CD4-positive, alpha-beta T cell (primary cell): Measurements from ENCODE around the gene ZNF846. TPM values are rescaled to one million over a fixed set of nuclear protein-coding genes. Genes with fewer than 3 reads are reported as not detected.
"Not testable (repeated sequence)": the region's sequence is repeated elsewhere in the genome, so short reads cannot be mapped to it uniquely, and the experiment has no call there.

ENCODE experiments used
- ATAC-seq: fragments of 200-7000 bp; cut with Tn5 transposase; one replicate; pipeline ENCODE4 v1.10.0; 2022; ENCODE audit warnings: mild to moderate bottlenecking; ENCODE audit not compliant: poor library complexity
- CTCF ChIA-PET: fragments of 350-600 bp; sonication (Branson Sonifier 250); formaldehyde crosslinking; loops from one replicate; lab custom pipeline; 2021; ENCODE audit warnings: antibody characterized with exemption, inconsistent platforms; lab: Charles Lee
- POLR2A ChIA-PET: fragments of 350-600 bp; sonication (Branson Sonifier 250); formaldehyde crosslinking; loops from one replicate; lab custom pipeline; 2021; ENCODE audit warnings: antibody characterized with exemption, inconsistent platforms; lab: Charles Lee
- DNase-seq, 14 experiments: peaks; one replicate each; pipeline ENCODE4 v3.0.0-alpha.2; 2013 to 2020; ENCODE audit warnings: mixed read lengths in 2 of 14
- H3K27ac ChIP-seq, 2 donors: one replicate each; pipeline versions ENCODE4 v1.5.1 to v1.7.0; 2013; ENCODE audit warnings: low read length in 2 of 2, low read depth in 1 of 2, mild to moderate bottlenecking in 1 of 2
- H3K27me3 ChIP-seq, 2 experiments: 1 replicate in 1 of 2; 2 replicates in 1 of 2; pipeline versions ENCODE4 v1.6.1 to v1.7.0; 2013; ENCODE audit warnings: low read length in 2 of 2, control low read depth in 1 of 2, mild to moderate bottlenecking in 1 of 2, moderate library complexity in 1 of 2; ENCODE audit not compliant: insufficient read depth in 2 of 2, control insufficient read depth in 1 of 2
- H3K36me3 ChIP-seq: one replicate; pipeline ENCODE4 v1.6.1; 2013; ENCODE audit warnings: low read length, control low read depth; ENCODE audit not compliant: insufficient read depth
- H3K4me1 ChIP-seq: one replicate; pipeline ENCODE4 v1.6.1; 2013; ENCODE audit warnings: low read length, control low read depth; ENCODE audit not compliant: insufficient read depth
- H3K4me3 ChIP-seq: one replicate; pipeline ENCODE4 v1.5.1; 2013; ENCODE audit warnings: mild to moderate bottlenecking, low read length, moderate library complexity
- H3K9me3 ChIP-seq, 2 experiments: 1 replicate in 1 of 2; 2 replicates in 1 of 2; pipeline versions ENCODE4 v1.6.1 to v1.7.0; 2013; ENCODE audit warnings: low read length in 2 of 2, mild to moderate bottlenecking in 2 of 2, control low read depth in 1 of 2, moderate library complexity in 1 of 2; ENCODE audit not compliant: control insufficient read depth in 1 of 2, insufficient read depth in 1 of 2
- H3K27ac Mint-ChIP-seq: one replicate; pipeline ENCODE4 v1.8.0; 2020; ENCODE audit warnings: mixed read lengths
- H3K27me3 Mint-ChIP-seq: one replicate; pipeline ENCODE4 v1.8.0; 2021; ENCODE audit warnings: mixed read lengths
- H3K36me3 Mint-ChIP-seq: one replicate; pipeline ENCODE4 v1.8.0; 2021; ENCODE audit warnings: low read depth, mixed read lengths
- H3K4me1 Mint-ChIP-seq: one replicate; pipeline ENCODE4 v1.8.0; 2021; ENCODE audit warnings: low read depth, mixed read lengths
- H3K4me3 Mint-ChIP-seq: one replicate; pipeline ENCODE4 v1.8.0; 2020; ENCODE audit warnings: mild to moderate bottlenecking, mixed read lengths
- H3K9me3 Mint-ChIP-seq: one replicate; pipeline ENCODE4 v1.8.0; 2020; ENCODE audit warnings: mixed read lengths
- CTCF ChIP-seq: fragments of 200-600 bp; IDR thresholded peaks from one replicate; pipeline ENCODE4 v1.8.0; 2022; ENCODE audit warnings: antibody characterized with exemption, mild to moderate bottlenecking
- intact Hi-C, 2 experiments: fragments of 100-400 bp; cut with DNase I in 1 of 2; cut with micrococcal nuclease in 1 of 2; formaldehyde crosslinking; loops; one replicate each; pipeline versions ENCODE4 v1.15.1 to v1.9.0; 2023 to 2025; cut with DNase I, micrococcal nuclease
- total RNA-seq, 174 experiments: library from RNA in 2 of 174; stranded (reverse) in 2 of 174; gene quantifications; one replicate each; pipeline ENCODE4 v1.2.3 and lab custom pipeline; 2021 to 2026

Gene ZNF846
- total RNA-seq, 2 experiments from 2014 or later: 7.9 to 8.5 TPM

DNA sequence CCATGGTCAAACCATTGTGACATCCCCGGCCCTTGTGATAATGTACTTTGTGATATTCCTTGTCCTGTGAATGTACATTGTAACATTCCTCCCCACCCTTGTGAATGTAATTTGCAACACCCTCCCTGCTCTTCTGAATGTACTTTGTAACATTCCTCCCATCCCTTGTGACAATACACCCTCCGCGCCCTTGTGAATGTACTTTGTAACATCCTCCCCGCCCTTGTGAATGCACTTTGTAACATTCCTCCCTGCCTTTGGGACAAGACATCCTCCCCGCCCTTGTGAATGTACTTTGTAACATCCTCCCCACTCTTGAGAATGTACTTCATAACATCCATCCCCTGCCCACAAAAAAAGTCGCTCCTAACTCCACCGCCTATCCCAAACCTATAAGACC is 17.1 kb downstream of the ZNF846 start:
- Mint-ChIP-seq H3K36me3 (peaks cover 30% of the 10 kb centered on the region), H3K4me3 (no peak overlapping the region), H3K27me3 (no peaks in the 10 kb centered on the region), H3K4me1 (no peaks in the 10 kb centered on the region), H3K27ac (no peak overlapping the region), H3K9me3 (peaks cover 18% of the 10 kb centered on the region)
- DNase-seq (no peak), ATAC-seq (no peak)
- intact Hi-C loops: no loop called here
- Histone ChIP-seq H3K4me1 (no peaks in the 10 kb centered on the region), H3K4me3 (no peak overlapping the region), H3K27me3 (no peaks in the 10 kb centered on the region), H3K36me3 (no peaks in the 10 kb centered on the region), H3K27ac (no peak overlapping the region), H3K9me3 (peaks cover 28 to 33% of the 10 kb centered on the region in 2 experiments)
- TF ChIP-seq CTCF: no peak
- POLR2A ChIA-PET: no interaction called here
- CTCF ChIA-PET: no interaction called here

DNA sequence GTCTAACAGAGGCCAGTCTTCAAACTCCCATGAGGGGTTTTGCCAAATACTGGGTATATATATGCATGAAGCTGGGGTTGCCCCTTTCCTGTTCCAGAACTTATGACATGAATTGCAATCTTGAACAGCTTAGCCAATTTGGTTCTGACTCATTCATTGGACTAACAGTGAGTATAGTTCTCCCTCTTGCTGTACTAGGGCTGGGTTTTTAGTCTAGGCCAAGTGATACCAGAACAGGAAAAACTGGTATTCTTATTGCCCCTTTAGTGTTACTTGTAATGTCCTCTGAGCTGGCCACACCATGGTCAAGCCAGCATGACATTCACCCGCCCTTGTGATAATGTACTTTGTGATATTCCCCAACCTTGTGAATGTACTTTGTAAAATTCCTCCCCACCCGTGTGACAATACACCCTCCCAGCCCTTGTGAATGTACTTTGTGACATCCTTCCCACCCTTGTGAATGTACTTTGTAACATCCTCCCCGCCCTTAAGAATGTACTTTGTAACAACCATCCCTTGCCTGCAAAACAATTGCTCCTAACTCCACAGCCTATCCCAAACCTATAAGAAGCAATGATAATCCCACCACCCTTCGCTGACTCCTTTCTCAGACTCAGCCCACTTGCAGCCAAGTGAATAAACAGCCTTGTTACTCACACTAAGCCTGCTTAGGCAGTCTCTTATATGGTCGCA is 26.9 kb downstream of the ZNF846 start:
- TF ChIP-seq CTCF: no peak
- intact Hi-C loops: loop anchor here in 1 of 2 experiments (10.0 kb wide), 1 partner anchor 57 kb away; no protein-coding TSS in a partner anchor
- POLR2A ChIA-PET: no interaction called here
- H3K4me3 Mint-ChIP-seq: no peak overlapping the region
- Histone ChIP-seq H3K36me3 (no peaks in the 10 kb centered on the region), H3K9me3 (peaks cover under 1 to 9% of the 10 kb centered on the region in 2 experiments), H3K27ac (no peak overlapping the region), H3K27me3 (no peaks in the 10 kb centered on the region), H3K4me1 (no peaks in the 10 kb centered on the region), H3K4me3 (no peak overlapping the region)
- H3K4me1 Mint-ChIP-seq: no peaks in the 10 kb centered on the region
- no peak overlapping the region for H3K27ac Mint-ChIP-seq
- H3K27me3 Mint-ChIP-seq: no peaks in the 10 kb centered on the region
- peaks cover 17% of the 10 kb centered on the region for H3K36me3 Mint-ChIP-seq
- CTCF ChIA-PET: no interaction called here
- DNase-seq: no peak
- peaks cover 2% of the 10 kb centered on the region for H3K9me3 Mint-ChIP-seq
- ATAC-seq: no peak

GRCh38 chr19:9735986-9736385 is 32.6 kb downstream of the ZNF846 start:
- Histone ChIP-seq H3K4me3 (no peak overlapping the region), H3K9me3 (peaks cover 0 to 11% of the 10 kb centered on the region in 2 experiments), H3K27ac (no peak overlapping the region), H3K27me3 (no peaks in the 10 kb centered on the region), H3K4me1 (no peaks in the 10 kb centered on the region), H3K36me3 (no peaks in the 10 kb centered on the region)
- POLR2A ChIA-PET: no interaction called here
- CTCF ChIA-PET: no interaction called here
- Mint-ChIP-seq H3K27me3 (no peaks in the 10 kb centered on the region), H3K4me1 (no peaks in the 10 kb centered on the region), H3K9me3 (peaks cover 2% of the 10 kb centered on the region), H3K4me3 (no peak overlapping the region), H3K36me3 (peaks cover 4% of the 10 kb centered on the region), H3K27ac (no peak overlapping the region)
- intact Hi-C loops: no loop called here
- no peak for TF ChIP-seq CTCF
- DNase-seq (peak in 1 of 14 experiments; percentile 9), ATAC-seq (no peak)

- H3K27me3 Mint-ChIP-seq, H3K4me1 ChIP-seq, H3K4me1 Mint-ChIP-seq, H3K36me3 Mint-ChIP-seq, DNase-seq, H3K4me3 Mint-ChIP-seq, H3K27me3 ChIP-seq, intact Hi-C loops, POLR2A ChIA-PET, H3K9me3 Mint-ChIP-seq, CTCF ChIA-PET, ATAC-seq, H3K27ac ChIP-seq, H3K36me3 ChIP-seq, H3K4me3 ChIP-seq, H3K9me3 ChIP-seq, H3K27ac Mint-ChIP-seq: not testable (repeated sequence)
Measured at GRCh38 chr19:9730056-9730455, 38.5 kb downstream of the ZNF846 start.
